ENCODE results near the gene TMEM11. TPM values are rescaled to one million over a fixed set of nuclear protein-coding genes. Genes with fewer than 3 reads are reported as not detected.

TMEM11 gene
- total RNA-seq (2022) (27.8 and 33.5 TPM in 2 replicates), Bru-seq, nascent RNA (percentile 68 among the genes with signal in this experiment), BruChase-seq, experiment 1, labeled RNA remaining after a 6-hour chase (percentile 56 among the genes with signal in this experiment), BruChase-seq, experiment 2, labeled RNA remaining after a 2-hour chase (percentile 60 among the genes with signal in this experiment)
- long read RNA-seq, transcript TMEM11-202 (3 exons, 1,246 nt): minor isoform, 32 of 113 reads
- long read RNA-seq, transcript TMEM11-201 (2 exons, 2,095 nt): major isoform, 69 of 113 reads
- long read RNA-seq, partial matches to known transcripts: 1 of 113 reads
- long read RNA-seq, other reads (novel, unspliced or antisense): 7 of 113 reads

- ChIA-PET POLR2A (interaction anchor here (0.6 to 5.5 kb wide), 23 partner anchors 8 to 239 kb away, joined by 3 to 47 read pairs (median 5); partner anchors contain the start of genes DHRS7B and USP22), CTCF (interaction anchor here (0.6 to 3.0 kb wide), 9 partner anchors 46 to 171 kb away, joined by 3 to 15 read pairs (median 3); partner anchors contain the start of genes DHRS7B and USP22)
- H3K9me3 Mint-ChIP-seq (ENCODE audit: unreplicated experiment): no peaks in the 10 kb centered on the region
- peak within 1 kb of the TSS; percentile 96 for H3K27ac Mint-ChIP-seq (ENCODE audit: low read depth, unreplicated experiment)
- BruUV-seq (replicated peaks): no TSS peak
- DNase-seq (ENCODE audit: unreplicated experiment): peak; percentile 94
- peak within 1 kb of the TSS; percentile 88 for H3K4me3 Mint-ChIP-seq (ENCODE audit: unreplicated experiment)
- intact Hi-C loops (cut with micrococcal nuclease): loop anchor here (2.0 to 5.0 kb wide), 3 partner anchors 73 to 172 kb away; partner anchors contain the start of genes DHRS7B and USP22
- H3K36me3 Mint-ChIP-seq (ENCODE audit: insufficient read depth, unreplicated experiment): peaks cover 1% of the 10 kb centered on the region
- no peaks in the 10 kb centered on the region for H3K27me3 Mint-ChIP-seq (ENCODE audit: insufficient read depth, unreplicated experiment)
- TF ChIP-seq CTCF (IDR thresholded peaks at IDR 0.05; ENCODE audit: unreplicated experiment): peak; percentile 6
- H3K4me1 Mint-ChIP-seq (ENCODE audit: insufficient read depth, unreplicated experiment): peaks cover 39% of the 10 kb centered on the region
Measured at GRCh38 chr17:21214015-21214776, at the start of gene TMEM11. Gene TMEM11 (minus strand): TSS chr17:21214161. CDS start chr17:21214152, 9 bp downstream.

- peak overlapping the region; percentile 52 for H3K27ac Mint-ChIP-seq (ENCODE audit: low read depth, unreplicated experiment)
- no peak for TF ChIP-seq CTCF (IDR thresholded peaks at IDR 0.05; ENCODE audit: unreplicated experiment)
- H3K4me3 Mint-ChIP-seq (ENCODE audit: unreplicated experiment): no peak overlapping the region
- no TSS peak for BruUV-seq (replicated peaks)
- ChIA-PET CTCF (interaction anchor here (0.7 to 1.5 kb wide), 2 partner anchors 16 to 1037 kb away, joined by 3 to 7 read pairs; no protein-coding TSS in a partner anchor), POLR2A (interaction anchor here (0.9 to 1.8 kb wide), 10 partner anchors 9 to 221 kb away, joined by 3 to 16 read pairs (median 4); partner anchors contain the start of genes TMEM11 and USP22)
- DNase-seq (ENCODE audit: unreplicated experiment): peak; percentile 94
- no peaks in the 10 kb centered on the region for H3K36me3 Mint-ChIP-seq (ENCODE audit: insufficient read depth, unreplicated experiment)
- H3K9me3 Mint-ChIP-seq (ENCODE audit: unreplicated experiment): no peaks in the 10 kb centered on the region
- peaks cover 13% of the 10 kb centered on the region for H3K4me1 Mint-ChIP-seq (ENCODE audit: insufficient read depth, unreplicated experiment)
- intact Hi-C loops (cut with micrococcal nuclease): no loop called here
- H3K27me3 Mint-ChIP-seq (ENCODE audit: insufficient read depth, unreplicated experiment): no peaks in the 10 kb centered on the region
Measured at GRCh38 chr17:21263376-21263775, 49.4 kb upstream of the TMEM11 start.

- intact Hi-C loops (cut with micrococcal nuclease): no loop called here
- H3K4me3 Mint-ChIP-seq (ENCODE audit: unreplicated experiment): no peak overlapping the region
- peaks cover 5% of the 10 kb centered on the region for H3K9me3 Mint-ChIP-seq (ENCODE audit: unreplicated experiment)
- DNase-seq (ENCODE audit: unreplicated experiment): no peak
- TF ChIP-seq CTCF (IDR thresholded peaks at IDR 0.05; ENCODE audit: unreplicated experiment): no peak
- H3K27ac Mint-ChIP-seq (ENCODE audit: low read depth, unreplicated experiment): no peak overlapping the region
- ChIA-PET POLR2A (interaction anchor here (0.9 to 1.8 kb wide), 5 partner anchors 20 to 220 kb away, joined by 3 to 11 read pairs (median 4); partner anchors contain the start of gene USP22), CTCF (interaction anchor here (0.6 to 0.7 kb wide), 4 partner anchors 8 to 1036 kb away, joined by 3 to 4 read pairs (median 3); no protein-coding TSS in a partner anchor)
- no peaks in the 10 kb centered on the region for H3K27me3 Mint-ChIP-seq (ENCODE audit: insufficient read depth, unreplicated experiment)
- no TSS peak for BruUV-seq (replicated peaks)
- H3K4me1 Mint-ChIP-seq (ENCODE audit: insufficient read depth, unreplicated experiment): peaks cover 19% of the 10 kb centered on the region
- H3K36me3 Mint-ChIP-seq (ENCODE audit: insufficient read depth, unreplicated experiment): no peaks in the 10 kb centered on the region
Measured at GRCh38 chr17:21262259-21262993, 48.5 kb upstream of the TMEM11 start.

Data from MCF 10A (cell line).